Astrocyte (in vitro differentiated cells and primary cell): ENCODE results near the gene SFRP2.

Source experiments
- EZH2 ChIP-seq: IDR thresholded peaks from 2 replicates; pipeline ENCODE4 v1.6.1; 2012; ENCODE audit warnings: mild to moderate bottlenecking, low read length, inconsistent platforms; ENCODE audit not compliant: insufficient read depth
- TF ChIP-seq, protein P1 (sequence below): IDR thresholded peaks from 2 replicates; pipeline ENCODE4 v1.5.1; 2011; ENCODE audit warnings: low read depth, mild to moderate bottlenecking, inconsistent platforms, low read length, moderate library complexity; ENCODE audit not compliant: insufficient read depth

DNA sequence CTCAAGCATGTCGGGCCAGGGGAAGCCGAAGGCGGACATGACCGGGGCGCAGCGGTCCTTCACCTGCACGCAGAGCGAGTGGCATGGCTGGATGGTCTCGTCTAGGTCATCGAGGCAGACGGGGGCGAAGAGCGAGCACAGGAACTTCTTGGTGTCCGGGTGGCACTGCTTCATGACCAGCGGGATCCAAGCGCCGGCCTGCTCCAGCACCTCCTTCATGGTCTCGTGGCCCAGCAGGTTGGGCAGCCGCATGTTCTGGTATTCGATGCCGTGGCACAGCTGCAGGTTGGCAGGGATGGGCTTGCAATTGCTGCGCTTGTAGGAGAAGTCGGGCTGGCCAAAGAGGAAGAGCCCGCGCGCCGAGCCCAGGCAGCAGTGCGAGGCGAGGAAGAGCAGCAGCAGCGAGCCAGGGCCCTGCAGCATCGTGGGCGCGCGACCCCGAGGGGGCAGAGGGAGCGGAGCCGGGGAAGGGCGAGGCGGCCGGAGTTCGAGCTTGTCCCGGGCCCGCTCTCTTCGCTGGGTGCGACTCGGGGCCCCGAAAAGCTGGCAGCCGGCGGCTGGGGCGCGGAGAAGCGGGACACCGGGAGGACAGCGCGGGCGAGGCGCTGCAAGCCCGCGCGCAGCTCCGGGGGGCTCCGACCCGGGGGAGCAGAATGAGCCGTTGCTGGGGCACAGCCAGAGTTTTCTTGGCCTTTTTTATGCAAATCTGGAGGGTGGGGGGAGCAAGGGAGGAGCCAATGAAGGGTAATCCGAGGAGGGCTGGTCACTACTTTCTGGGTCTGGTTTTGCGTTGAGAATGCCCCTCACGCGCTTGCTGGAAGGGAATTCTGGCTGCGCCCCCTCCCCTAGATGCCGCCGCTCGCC is at the start of gene SFRP2:
- TF ChIP-seq, protein P1, sequence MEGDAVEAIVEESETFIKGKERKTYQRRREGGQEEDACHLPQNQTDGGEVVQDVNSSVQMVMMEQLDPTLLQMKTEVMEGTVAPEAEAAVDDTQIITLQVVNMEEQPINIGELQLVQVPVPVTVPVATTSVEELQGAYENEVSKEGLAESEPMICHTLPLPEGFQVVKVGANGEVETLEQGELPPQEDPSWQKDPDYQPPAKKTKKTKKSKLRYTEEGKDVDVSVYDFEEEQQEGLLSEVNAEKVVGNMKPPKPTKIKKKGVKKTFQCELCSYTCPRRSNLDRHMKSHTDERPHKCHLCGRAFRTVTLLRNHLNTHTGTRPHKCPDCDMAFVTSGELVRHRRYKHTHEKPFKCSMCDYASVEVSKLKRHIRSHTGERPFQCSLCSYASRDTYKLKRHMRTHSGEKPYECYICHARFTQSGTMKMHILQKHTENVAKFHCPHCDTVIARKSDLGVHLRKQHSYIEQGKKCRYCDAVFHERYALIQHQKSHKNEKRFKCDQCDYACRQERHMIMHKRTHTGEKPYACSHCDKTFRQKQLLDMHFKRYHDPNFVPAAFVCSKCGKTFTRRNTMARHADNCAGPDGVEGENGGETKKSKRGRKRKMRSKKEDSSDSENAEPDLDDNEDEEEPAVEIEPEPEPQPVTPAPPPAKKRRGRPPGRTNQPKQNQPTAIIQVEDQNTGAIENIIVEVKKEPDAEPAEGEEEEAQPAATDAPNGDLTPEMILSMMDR, result no peak
- peak; percentile 98 for TF ChIP-seq EZH2
